Panc1 (cell line): ENCODE data around the gene GGN. TPM values are rescaled to one million over a fixed set of nuclear protein-coding genes. Genes with fewer than 3 reads are reported as not detected.
A peak's percentile ranks its signal among the peaks of the same experiment; 100 is the strongest.

Source experiments
- ATAC-seq: fragments of 200-7000 bp; cut with Tn5 transposase; 2 replicates; pipeline ENCODE4 v1.9.1; 2020; ENCODE audit warnings: mild to moderate bottlenecking, moderate library complexity
- Bru-seq: library from RNA; stranded (reverse); fragments of 400-500 nt; gene quantifications from one replicate; lab custom pipeline; 2021; lab: Mats Ljungman, UMichigan
- BruChase-seq, 2 experiments: library from RNA; stranded (reverse); fragments of 400-500 nt; gene quantifications; one replicate each; lab custom pipeline; 2021; lab: Mats Ljungman, UMichigan
- BruUV-seq: library from RNA; stranded (reverse); fragments of 400-500 nt; replicated peaks from 2 replicates; lab custom pipeline; 2021; lab: Mats Ljungman, UMichigan
- CTCF ChIA-PET: fragments of 300-600 bp; sonication (Branson Sonifier 250); formaldehyde crosslinking; loops from one replicate; lab custom pipeline; 2022; ENCODE audit warnings: antibody characterized with exemption; lab: Charles Lee
- POLR2A ChIA-PET: fragments of 300-600 bp; sonication (Branson Sonifier 250); formaldehyde crosslinking; loops from one replicate; lab custom pipeline; 2022; ENCODE audit warnings: antibody characterized with exemption; lab: Charles Lee
- DNase-seq: peaks from one replicate; pipeline ENCODE4 v3.0.0-alpha.2; 2010; ENCODE audit warnings: low read depth, low spot score
- H3K27ac ChIP-seq: 2 replicates; pipeline ENCODE4 v1.5.1; 2011; ENCODE audit warnings: mild to moderate bottlenecking, low read length, inconsistent platforms
- H3K27me3 ChIP-seq: fragments of 200-500 bp; sonication (Bioruptor generic); 2 replicates; pipeline ENCODE4 v1.6.0; 2014; ENCODE audit warnings: low read length, inconsistent platforms; ENCODE audit not compliant: control insufficient read depth, insufficient read depth
- H3K36me3 ChIP-seq: fragments of 200-500 bp; sonication (Bioruptor generic); 2 replicates; pipeline ENCODE4 v1.5.1; 2014; ENCODE audit warnings: inconsistent platforms, mild to moderate bottlenecking, low read length, moderate library complexity; ENCODE audit not compliant: control insufficient read depth, insufficient read depth
- H3K4me1 ChIP-seq: 2 replicates; pipeline ENCODE4 v1.5.1; 2011; ENCODE audit warnings: inconsistent platforms, mild to moderate bottlenecking, low read length, moderate library complexity; ENCODE audit not compliant: control insufficient read depth, insufficient read depth
- H3K4me3 ChIP-seq, 2 experiments: 2 replicates each; pipeline ENCODE4 v1.5.1; 2011 to 2012; ENCODE audit warnings: low read depth in 2 of 2, low read length in 2 of 2, mild to moderate bottlenecking in 2 of 2, inconsistent platforms in 1 of 2, moderate library complexity in 1 of 2
- H3K9me3 ChIP-seq: fragments of 200-500 bp; sonication (Bioruptor generic); 2 replicates; pipeline ENCODE4 v1.5.1; 2014; ENCODE audit warnings: low read depth, mild to moderate bottlenecking, inconsistent platforms, low read length, moderate library complexity; ENCODE audit not compliant: control insufficient read depth, insufficient read depth
- CTCF ChIP-seq: fragments of 450-650 bp; IDR thresholded peaks from 2 replicates; pipeline ENCODE4 v1.5.1; 2017; ENCODE audit warnings: mild to moderate bottlenecking
- POLR2AphosphoS5 ChIP-seq: IDR thresholded peaks from 2 replicates; pipeline ENCODE4 v1.6.1; 2012; ENCODE audit warnings: mild to moderate bottlenecking, low read depth, low read length, moderate library complexity
- SIN3A ChIP-seq: IDR thresholded peaks from 2 replicates; pipeline ENCODE4 v1.6.1; 2012; ENCODE audit warnings: low read depth, mild to moderate bottlenecking, low read length, moderate library complexity, borderline replicate concordance; ENCODE audit not compliant: insufficient read depth
- TCF7L2 ChIP-seq: IDR thresholded peaks from 2 replicates; pipeline ENCODE4 v1.6.1; 2011; ENCODE audit warnings: mild to moderate bottlenecking, low read depth, low read length, inconsistent platforms
- in situ Hi-C: cut with HindIII; loops from 2 replicates; pipeline ENCODE4 v1.10.0; 2016; ENCODE audit warnings: low sequenced_read_pairs, low pct_unique_long_range_greater_than_20kb
- intact Hi-C: fragments of 100-400 bp; cut with micrococcal nuclease; formaldehyde crosslinking; loops from one replicate; pipeline ENCODE4 v1.10.0; 2022; ENCODE audit not compliant: unreplicated experiment
- long read RNA-seq: library from polyadenylated mRNA; unstranded; transcript quantifications from one replicate; pipeline ENCODE4 v2.0.0, GENCODE V29; 2021; ENCODE audit not compliant: unreplicated experiment
- polyA plus RNA-seq: library from polyadenylated mRNA; unstranded; fragments of >200 nt; gene quantifications from one replicate; pipeline ENCODE4 v1.2.1, GENCODE V29; 2012; ENCODE audit warnings: missing spikeins; ENCODE audit not compliant: insufficient read length
- total RNA-seq: library from RNA; stranded (reverse); gene quantifications from one replicate; pipeline ENCODE4 v1.2.1, GENCODE V29; 2021; ENCODE audit not compliant: unreplicated experiment
- TF ChIP-seq, protein P1 (sequence below), 2 experiments: IDR thresholded peaks; 2 replicates each; pipeline ENCODE4 v1.6.1; 2011 to 2012; ENCODE audit warnings: low read depth in 2 of 2, control low read depth in 1 of 2, low read length in 1 of 2, mild to moderate bottlenecking in 1 of 2, moderate library complexity in 1 of 2; ENCODE audit not compliant: insufficient read depth in 1 of 2

Gene GGN
- total RNA-seq (1.4 TPM), Bru-seq, nascent RNA (percentile 31 among the genes with signal in this experiment), BruChase-seq, experiment 1, labeled RNA remaining after a 2-hour chase (percentile 38 among the genes with signal in this experiment), BruChase-seq, experiment 2, labeled RNA remaining after a 6-hour chase (percentile 20 among the genes with signal in this experiment)
- polyA plus RNA-seq: 4.2 TPM
- long read RNA-seq, partial matches to known transcripts: 1 of 5 reads
- long read RNA-seq, other reads (novel, unspliced or antisense): 4 of 5 reads

GRCh38 chr19:38387550-38388348 is at the start of gene GGN:
Gene GGN (minus strand): TSS chr19:38388034. CDS start chr19:38387261, 773 bp downstream.
- peak within 1 kb of the TSS; percentile 76 for H3K27ac ChIP-seq
- ChIA-PET CTCF (interaction anchor here (0.5 to 1.5 kb wide), 9 partner anchors 12 to 487 kb away, joined by 3 to 20 read pairs (median 4); partner anchors contain the start of genes FAM98C and PSMD8), POLR2A (interaction anchor here (0.5 to 1.2 kb wide), 7 partner anchors 10 to 1007 kb away, joined by 3 to 24 read pairs (median 5); no protein-coding TSS in a partner anchor)
- H3K4me3 ChIP-seq: peak within 1 kb of the TSS; percentile 55 to 93
- TF ChIP-seq SIN3A (no peak), POLR2AphosphoS5 (peak; percentile 77; the same call in 1 of the 2 replicates), CTCF (no peak)
- H3K9me3 ChIP-seq: no peaks in the 10 kb centered on the region
- in situ Hi-C loops: no loop called here
- H3K27me3 ChIP-seq: no peaks in the 10 kb centered on the region
- H3K4me1 ChIP-seq: peaks cover 11% of the 10 kb centered on the region
- peaks cover 4% of the 10 kb centered on the region for H3K36me3 ChIP-seq
- peak; percentile 83 for ATAC-seq
- peak; percentile 94 for DNase-seq
- no TSS peak for BruUV-seq
- intact Hi-C loops: no loop called here

GRCh38 chr19:38437295-38437694 is 49.5 kb upstream of the GGN start:
- Histone ChIP-seq H3K27ac (no peak overlapping the region), H3K4me1 (no peaks in the 10 kb centered on the region), H3K9me3 (no peaks in the 10 kb centered on the region), H3K36me3 (no peaks in the 10 kb centered on the region), H3K4me3 (no peak overlapping the region), H3K27me3 (no peaks in the 10 kb centered on the region)
- ChIA-PET CTCF (interaction anchor here (0.7 kb wide), 1 partner anchor 102 kb away, joined by 5 read pairs; no protein-coding TSS in a partner anchor), POLR2A (no interaction called here)
- intact Hi-C loops (no loop called here), in situ Hi-C loops (no loop called here)
- ATAC-seq (no peak), DNase-seq (no peak)
- TF ChIP-seq, protein P1, sequence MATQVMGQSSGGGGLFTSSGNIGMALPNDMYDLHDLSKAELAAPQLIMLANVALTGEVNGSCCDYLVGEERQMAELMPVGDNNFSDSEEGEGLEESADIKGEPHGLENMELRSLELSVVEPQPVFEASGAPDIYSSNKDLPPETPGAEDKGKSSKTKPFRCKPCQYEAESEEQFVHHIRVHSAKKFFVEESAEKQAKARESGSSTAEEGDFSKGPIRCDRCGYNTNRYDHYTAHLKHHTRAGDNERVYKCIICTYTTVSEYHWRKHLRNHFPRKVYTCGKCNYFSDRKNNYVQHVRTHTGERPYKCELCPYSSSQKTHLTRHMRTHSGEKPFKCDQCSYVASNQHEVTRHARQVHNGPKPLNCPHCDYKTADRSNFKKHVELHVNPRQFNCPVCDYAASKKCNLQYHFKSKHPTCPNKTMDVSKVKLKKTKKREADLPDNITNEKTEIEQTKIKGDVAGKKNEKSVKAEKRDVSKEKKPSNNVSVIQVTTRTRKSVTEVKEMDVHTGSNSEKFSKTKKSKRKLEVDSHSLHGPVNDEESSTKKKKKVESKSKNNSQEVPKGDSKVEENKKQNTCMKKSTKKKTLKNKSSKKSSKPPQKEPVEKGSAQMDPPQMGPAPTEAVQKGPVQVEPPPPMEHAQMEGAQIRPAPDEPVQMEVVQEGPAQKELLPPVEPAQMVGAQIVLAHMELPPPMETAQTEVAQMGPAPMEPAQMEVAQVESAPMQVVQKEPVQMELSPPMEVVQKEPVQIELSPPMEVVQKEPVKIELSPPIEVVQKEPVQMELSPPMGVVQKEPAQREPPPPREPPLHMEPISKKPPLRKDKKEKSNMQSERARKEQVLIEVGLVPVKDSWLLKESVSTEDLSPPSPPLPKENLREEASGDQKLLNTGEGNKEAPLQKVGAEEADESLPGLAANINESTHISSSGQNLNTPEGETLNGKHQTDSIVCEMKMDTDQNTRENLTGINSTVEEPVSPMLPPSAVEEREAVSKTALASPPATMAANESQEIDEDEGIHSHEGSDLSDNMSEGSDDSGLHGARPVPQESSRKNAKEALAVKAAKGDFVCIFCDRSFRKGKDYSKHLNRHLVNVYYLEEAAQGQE (IDR thresholded peaks at IDR 0.05; ENCODE audit: insufficient read depth in 1 of 2, low read depth in 2 of 2, low read length in 1 of 2): no peak
- TF ChIP-seq CTCF (no peak), POLR2AphosphoS5 (no peak), TCF7L2 (no peak), SIN3A (no peak)
- no TSS peak for BruUV-seq
